ENCODE results near the gene LIX1L. TPM values are rescaled to one million over a fixed set of nuclear protein-coding genes. Genes with fewer than 3 reads are reported as not detected.

The LIX1L gene
- total and polyA plus RNA-seq, 2 donors (not counting 1 experiment from before 2014, with no cell fraction given), result 14.4 to 31.7 TPM

GRCh38 chr1:145963265-145964019 is 5.6 kb upstream of the LIX1L start:
- H3K27me3 ChIP-seq (replicated peaks in 1 of 4; ENCODE audit: control extremely low read depth in 1 of 4, control insufficient read depth in 3 of 4, insufficient read depth in 4 of 4, low read length in 3 of 4), result no peaks in the 10 kb centered on the region
- Mint-ChIP-seq H3K4me3 (peak overlapping the region; percentile 95), H3K9me3 (ENCODE audit: insufficient read depth) (no peaks in the 10 kb centered on the region), H3K27ac (peak overlapping the region; percentile 97), H3K27me3 (no peaks in the 10 kb centered on the region), H3K4me1 (peaks cover 68% of the 10 kb centered on the region)
- no peaks in the 10 kb centered on the region for H4K20me1 ChIP-seq (ENCODE audit: control insufficient read depth, insufficient read depth, low read length, poor library complexity, severe bottlenecking)
- H3K9ac ChIP-seq (ENCODE audit: low read length), result peak overlapping the region; percentile 77
- ChIA-PET POLR2A (interaction anchor here (1.1 to 3.5 kb wide), 9 partner anchors 10 to 104 kb away, joined by 3 to 43 read pairs (median 7); partner anchors contain the start of genes PEX11B, PIAS3 and RBM8A), CTCF (interaction anchor here (0.6 to 5.6 kb wide), 13 partner anchors 10 to 105 kb away, joined by 3 to 82 read pairs (median 7); partner anchors contain the start of genes ITGA10, PIAS3 and RBM8A)
- TF ChIP-seq EZH2 (IDR thresholded peaks at IDR 0.05; ENCODE audit: borderline replicate concordance, insufficient read depth, low read depth, low read length, poor library complexity, severe bottlenecking), result no peak
- TF ChIP-seq, protein P1, sequence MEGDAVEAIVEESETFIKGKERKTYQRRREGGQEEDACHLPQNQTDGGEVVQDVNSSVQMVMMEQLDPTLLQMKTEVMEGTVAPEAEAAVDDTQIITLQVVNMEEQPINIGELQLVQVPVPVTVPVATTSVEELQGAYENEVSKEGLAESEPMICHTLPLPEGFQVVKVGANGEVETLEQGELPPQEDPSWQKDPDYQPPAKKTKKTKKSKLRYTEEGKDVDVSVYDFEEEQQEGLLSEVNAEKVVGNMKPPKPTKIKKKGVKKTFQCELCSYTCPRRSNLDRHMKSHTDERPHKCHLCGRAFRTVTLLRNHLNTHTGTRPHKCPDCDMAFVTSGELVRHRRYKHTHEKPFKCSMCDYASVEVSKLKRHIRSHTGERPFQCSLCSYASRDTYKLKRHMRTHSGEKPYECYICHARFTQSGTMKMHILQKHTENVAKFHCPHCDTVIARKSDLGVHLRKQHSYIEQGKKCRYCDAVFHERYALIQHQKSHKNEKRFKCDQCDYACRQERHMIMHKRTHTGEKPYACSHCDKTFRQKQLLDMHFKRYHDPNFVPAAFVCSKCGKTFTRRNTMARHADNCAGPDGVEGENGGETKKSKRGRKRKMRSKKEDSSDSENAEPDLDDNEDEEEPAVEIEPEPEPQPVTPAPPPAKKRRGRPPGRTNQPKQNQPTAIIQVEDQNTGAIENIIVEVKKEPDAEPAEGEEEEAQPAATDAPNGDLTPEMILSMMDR (IDR thresholded peaks at IDR 0.05), result no peak
- H3K9me3 ChIP-seq (ENCODE audit: control extremely low read depth in 1 of 3, control insufficient read depth in 2 of 3, insufficient read depth in 1 of 3, low read length in 2 of 3), result peaks cover 0 to 7% (median 6%) of the 10 kb centered on the region in 3 donors
- 58% methylated on average over 2 of the region's 5 CpGs for WGBS (ENCODE audit: insufficient coverage)
- peak overlapping the region; percentile 59 to 85 for H3K27ac ChIP-seq (ENCODE audit: low read length in 2 of 2)
- H3K4me3 ChIP-seq (ENCODE audit: control extremely low read depth in 1 of 5, extremely low read depth in 1 of 5, insufficient read depth in 1 of 5, low read depth in 2 of 5, low read length in 4 of 5), result peak overlapping the region; percentile 61 to 91 (median 87)
- peak overlapping the region; percentile 89 for H3K4me2 ChIP-seq (replicated peaks; ENCODE audit: low read depth, low read length, poor library complexity, severe bottlenecking)
- ATAC-seq (ENCODE audit: low read depth) (no peak), DNase-seq (no peak)
- H3K4me1 ChIP-seq (ENCODE audit: control insufficient read depth in 2 of 2, insufficient read depth in 2 of 2, low read length in 2 of 2), result peaks cover 40 to 61% of the 10 kb centered on the region in 2 donors
- intact Hi-C loops (cut with micrococcal nuclease), result loop anchor here (1.0 kb wide), 4 partner anchors 7 to 45 kb away; partner anchors contain the start of genes PEX11B and RBM8A
- H2AFZ ChIP-seq (ENCODE audit: insufficient read depth, low read depth, low read length, poor library complexity, severe bottlenecking), result peak overlapping the region; percentile 89
- peaks cover 0 to 2% of the 10 kb centered on the region in 2 experiments for H3K36me3 ChIP-seq (replicated peaks in 1 of 2; ENCODE audit: control extremely low read depth in 1 of 2, control insufficient read depth in 1 of 2, extremely low read depth in 1 of 2, insufficient read depth in 2 of 2, low read length in 1 of 2)
- peaks cover 62% of the 10 kb centered on the region for H3K79me2 ChIP-seq (ENCODE audit: control insufficient read depth, insufficient read depth, low read length)
